HCT116 (cell line): ENCODE data around the gene TTC12. TPM values are rescaled to one million over a fixed set of nuclear protein-coding genes. Genes with fewer than 3 reads are reported as not detected.

Experiments used
- ATAC-seq: fragments of 200-7000 bp; cut with Tn5 transposase; 2 replicates; pipeline ENCODE4 v1.9.1; 2020; ENCODE audit warnings: mild to moderate bottlenecking, moderate library complexity
- BruUV-seq: library from RNA; stranded (reverse); fragments of 400-500 nt; replicated peaks from 2 replicates; lab custom pipeline; 2021; lab: Mats Ljungman, UMichigan
- CTCF ChIA-PET: fragments of 300-600 bp; sonication (Branson Sonifier 250); formaldehyde crosslinking; loops from one replicate; lab custom pipeline; 2021; ENCODE audit warnings: antibody characterized with exemption; lab: Charles Lee
- POLR2A ChIA-PET: fragments of 300-600, 350-600 bp; sonication (Branson Sonifier 250); formaldehyde crosslinking; loops from one replicate; lab custom pipeline; 2021; ENCODE audit warnings: antibody characterized with exemption; lab: Charles Lee
- RAD21 ChIA-PET, 2 experiments: fragments of 300-600 bp; sonication (Branson Sonifier 250); formaldehyde crosslinking; loops; one replicate each; lab custom pipeline; 2023; ENCODE audit warnings: low total read pairs in 2 of 2; ENCODE audit not compliant: uncharacterized antibody in 2 of 2, unreplicated experiment in 2 of 2, low non-redundant PET in 1 of 2; lab: Charles Lee
- DNase-seq: peaks from one replicate; pipeline ENCODE4 v3.0.0-alpha.2; 2010; ENCODE audit warnings: low read depth, low spot score
- H2AFZ ChIP-seq: fragments of 200-600 bp; shearing (Covaris generic), sonication (generic); 2 replicates; pipeline ENCODE4 v1.6.1; 2017; ENCODE audit warnings: low read depth, mixed run types, mixed read lengths, antibody characterized with exemption, low read length; ENCODE audit not compliant: poor library complexity, severe bottlenecking
- H3K27ac ChIP-seq: 2 replicates; pipeline ENCODE4 v1.5.1; 2012; ENCODE audit warnings: low read depth, low read length
- H3K27me3 ChIP-seq: fragments of 200-600 bp; sonication (generic); 2 replicates; pipeline ENCODE4 v1.6.1; 2016; ENCODE audit warnings: mixed run types, low read length, mixed read lengths; ENCODE audit not compliant: insufficient read depth
- H3K36me3 ChIP-seq, 2 experiments: fragments of 200-500 bp in 1 of 2; fragments of 200-600 bp in 1 of 2; sonication (Bioruptor generic) in 1 of 2; sonication (generic) in 1 of 2; 2 replicates each; pipeline versions ENCODE4 v1.5.1 to v1.6.1; 2014 to 2016; ENCODE audit warnings: low read length in 2 of 2, inconsistent platforms in 1 of 2, mixed read lengths in 1 of 2, mixed run types in 1 of 2; ENCODE audit not compliant: insufficient read depth in 2 of 2, control insufficient read depth in 1 of 2
- H3K4me1 ChIP-seq, 2 experiments: fragments of 200-600 bp in 1 of 2; sonication (generic) in 1 of 2; 2 replicates each; pipeline versions ENCODE4 v1.5.1 to v1.6.1; 2012 to 2017; ENCODE audit warnings: low read length in 2 of 2, inconsistent platforms in 1 of 2, mild to moderate bottlenecking in 1 of 2, mixed read lengths in 1 of 2, mixed run types in 1 of 2, moderate library complexity in 1 of 2; ENCODE audit not compliant: insufficient read depth in 2 of 2, control insufficient read depth in 1 of 2
- H3K4me2 ChIP-seq: fragments of 200-600 bp; sonication (generic); 2 replicates; pipeline ENCODE4 v1.6.1; 2017; ENCODE audit warnings: mixed run types, low read length, mixed read lengths
- H3K4me3 ChIP-seq, 2 experiments: fragments of 200-600 bp in 1 of 2; sonication (generic) in 1 of 2; replicated peaks in 1 of 2; 2 replicates each; pipeline ENCODE4 v1.5.1; 2011 to 2016; ENCODE audit warnings: low read length in 2 of 2, control low read depth in 1 of 2, low read depth in 1 of 2, mild to moderate bottlenecking in 1 of 2, mixed read lengths in 1 of 2, mixed run types in 1 of 2
- H3K79me2 ChIP-seq: fragments of 200-600 bp; sonication (generic); 2 replicates; pipeline ENCODE4 v1.6.1; 2017; ENCODE audit warnings: mild to moderate bottlenecking, mixed run types, low read length, moderate library complexity, mixed read lengths; ENCODE audit not compliant: insufficient read depth
- H3K9ac ChIP-seq: fragments of 200-600 bp; sonication (generic); 2 replicates; pipeline ENCODE4 v1.6.1; 2016; ENCODE audit warnings: low read length, mixed read lengths
- H3K9me2 ChIP-seq: fragments of 200-600 bp; sonication (generic), shearing (Covaris generic); 2 replicates; pipeline ENCODE4 v1.6.1; 2017; ENCODE audit warnings: mixed run types, mild to moderate bottlenecking, moderate library complexity; ENCODE audit not compliant: insufficient read depth
- H3K9me3 ChIP-seq, 2 experiments: fragments of 200-500 bp in 1 of 2; fragments of 200-600 bp in 1 of 2; sonication (Bioruptor generic) in 1 of 2; sonication (generic) in 1 of 2; 2 replicates each; pipeline ENCODE4 v1.6.1; 2014 to 2017; ENCODE audit warnings: low read length in 2 of 2, mixed read lengths in 2 of 2, inconsistent platforms in 1 of 2, low read depth in 1 of 2, mild to moderate bottlenecking in 1 of 2, mixed run types in 1 of 2, moderate library complexity in 1 of 2; ENCODE audit not compliant: control insufficient read depth in 1 of 2, insufficient read depth in 1 of 2
- H4K20me1 ChIP-seq: fragments of 200-600 bp; sonication (generic), shearing (Covaris generic); 2 replicates; pipeline ENCODE4 v1.6.1; 2017; ENCODE audit warnings: mixed run types, mild to moderate bottlenecking, moderate library complexity; ENCODE audit not compliant: insufficient read depth
- CEBPB ChIP-seq: IDR thresholded peaks from 2 replicates; pipeline ENCODE4 v1.6.1; 2012; ENCODE audit warnings: low read depth
- CTCF ChIP-seq, 3 experiments: fragments of 200-600 bp in 1 of 3; sonication (generic) in 1 of 3; IDR thresholded peaks in 2 of 3; conservative IDR thresholded peaks in 1 of 3; 2 replicates each; pipeline ENCODE4 v1.5.1; 2012 to 2017; ENCODE audit warnings: low read depth in 2 of 3, low read length in 2 of 3, antibody characterized with exemption in 1 of 3, borderline replicate concordance in 1 of 3, control low read depth in 1 of 3, mild to moderate bottlenecking in 1 of 3, mixed read lengths in 1 of 3, mixed run types in 1 of 3, moderate library complexity in 1 of 3; ENCODE audit not compliant: insufficient read depth in 1 of 3
- EGR1 ChIP-seq: IDR thresholded peaks from 2 replicates; pipeline ENCODE4 v1.6.1; 2012; ENCODE audit warnings: low read depth
- EZH2 ChIP-seq: fragments of 200-600 bp; sonication (generic); IDR thresholded peaks from 2 replicates; pipeline ENCODE4 v1.6.1; 2017; ENCODE audit warnings: antibody characterized with exemption, mixed run types
- EZH2phosphoT487 ChIP-seq: fragments of 200-600 bp; IDR thresholded peaks from 2 replicates; pipeline ENCODE4 v1.6.1; 2018; ENCODE audit warnings: antibody characterized with exemption, borderline replicate concordance
- FOSL1 ChIP-seq: IDR thresholded peaks from 2 replicates; pipeline ENCODE4 v1.6.1; 2012; ENCODE audit warnings: low read depth
- MAX ChIP-seq: IDR thresholded peaks from 2 replicates; pipeline ENCODE4 v1.6.1; 2012
- POLR2A ChIP-seq: IDR thresholded peaks from 2 replicates; pipeline ENCODE4 v1.7.0; 2011; ENCODE audit warnings: borderline replicate concordance; ENCODE audit not compliant: insufficient read depth, insufficient read length; ENCODE audit errors: extremely low read depth
- POLR2AphosphoS5 ChIP-seq: IDR thresholded peaks from 2 replicates; pipeline ENCODE4 v1.6.1; 2011; ENCODE audit warnings: mild to moderate bottlenecking, low read depth, low read length, moderate library complexity
- SIN3A ChIP-seq: IDR thresholded peaks from 2 replicates; pipeline ENCODE4 v1.6.1; 2012; ENCODE audit warnings: low read depth
- SP1 ChIP-seq: IDR thresholded peaks from 2 replicates; pipeline ENCODE4 v1.6.1; 2012; ENCODE audit warnings: low read depth
- SRF ChIP-seq: IDR thresholded peaks from 2 replicates; pipeline ENCODE4 v1.6.1; 2012; ENCODE audit warnings: low read depth
- ZFX ChIP-seq: fragments of 450-650 bp; IDR thresholded peaks from 2 replicates; pipeline ENCODE4 v1.6.1; 2017
- ZNF274 ChIP-seq: fragments of 200-500 bp; sonication (Bioruptor generic); IDR thresholded peaks from 2 replicates; pipeline ENCODE4 v1.6.1; 2014; ENCODE audit warnings: mild to moderate bottlenecking, low read depth, low read length, inconsistent platforms
- intact Hi-C: fragments of 100-400 bp; cut with micrococcal nuclease; formaldehyde crosslinking; loops from 2 replicates; pipeline ENCODE4 v1.10.0; 2022
- total RNA-seq: library from RNA; stranded (reverse); gene quantifications from one replicate; pipeline ENCODE4 v1.2.1, GENCODE V29; 2021; ENCODE audit not compliant: unreplicated experiment
- TF ChIP-seq, protein P1 (sequence below): IDR thresholded peaks from 2 replicates; pipeline ENCODE4 v1.6.1; 2011; ENCODE audit warnings: mild to moderate bottlenecking, low read length, moderate library complexity; ENCODE audit not compliant: insufficient replicate concordance; ENCODE audit errors: extremely low read depth
- TF ChIP-seq, protein P2 (sequence below): IDR thresholded peaks from 2 replicates; pipeline ENCODE4 v1.6.1; 2012; ENCODE audit warnings: low read depth

TTC12 gene
- total RNA-seq, 1 experiment from 2014 or later: 12.6 TPM

- no TSS peak for BruUV-seq
- no peak overlapping the region for H3K27ac ChIP-seq
- H3K4me1 ChIP-seq: no peaks in the 10 kb centered on the region
- H3K27me3 ChIP-seq: peaks cover 36% of the 10 kb centered on the region
- intact Hi-C loops: no loop called here
- no peak for TF ChIP-seq EGR1
- TF ChIP-seq FOSL1: no peak
- no peak for TF ChIP-seq POLR2A
- no peak for TF ChIP-seq MAX
- TF ChIP-seq CTCF (IDR thresholded peaks at IDR 0.05 in 2 of 3, conservative IDR thresholded peaks at IDR 0.05 in 1 of 3; ENCODE audit: borderline replicate concordance in 1 of 3, insufficient read depth in 1 of 3, low read depth in 2 of 3, low read length in 2 of 3): no peak
- TF ChIP-seq ZFX: no peak
- TF ChIP-seq EZH2phosphoT487: no peak
- TF ChIP-seq, protein P1, sequence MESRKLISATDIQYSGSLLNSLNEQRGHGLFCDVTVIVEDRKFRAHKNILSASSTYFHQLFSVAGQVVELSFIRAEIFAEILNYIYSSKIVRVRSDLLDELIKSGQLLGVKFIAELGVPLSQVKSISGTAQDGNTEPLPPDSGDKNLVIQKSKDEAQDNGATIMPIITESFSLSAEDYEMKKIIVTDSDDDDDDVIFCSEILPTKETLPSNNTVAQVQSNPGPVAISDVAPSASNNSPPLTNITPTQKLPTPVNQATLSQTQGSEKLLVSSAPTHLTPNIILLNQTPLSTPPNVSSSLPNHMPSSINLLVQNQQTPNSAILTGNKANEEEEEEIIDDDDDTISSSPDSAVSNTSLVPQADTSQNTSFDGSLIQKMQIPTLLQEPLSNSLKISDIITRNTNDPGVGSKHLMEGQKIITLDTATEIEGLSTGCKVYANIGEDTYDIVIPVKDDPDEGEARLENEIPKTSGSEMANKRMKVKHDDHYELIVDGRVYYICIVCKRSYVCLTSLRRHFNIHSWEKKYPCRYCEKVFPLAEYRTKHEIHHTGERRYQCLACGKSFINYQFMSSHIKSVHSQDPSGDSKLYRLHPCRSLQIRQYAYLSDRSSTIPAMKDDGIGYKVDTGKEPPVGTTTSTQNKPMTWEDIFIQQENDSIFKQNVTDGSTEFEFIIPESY: no peak
- TF ChIP-seq SIN3A: no peak
- TF ChIP-seq EZH2: no peak
- no peak for TF ChIP-seq SP1
- TF ChIP-seq, protein P2, sequence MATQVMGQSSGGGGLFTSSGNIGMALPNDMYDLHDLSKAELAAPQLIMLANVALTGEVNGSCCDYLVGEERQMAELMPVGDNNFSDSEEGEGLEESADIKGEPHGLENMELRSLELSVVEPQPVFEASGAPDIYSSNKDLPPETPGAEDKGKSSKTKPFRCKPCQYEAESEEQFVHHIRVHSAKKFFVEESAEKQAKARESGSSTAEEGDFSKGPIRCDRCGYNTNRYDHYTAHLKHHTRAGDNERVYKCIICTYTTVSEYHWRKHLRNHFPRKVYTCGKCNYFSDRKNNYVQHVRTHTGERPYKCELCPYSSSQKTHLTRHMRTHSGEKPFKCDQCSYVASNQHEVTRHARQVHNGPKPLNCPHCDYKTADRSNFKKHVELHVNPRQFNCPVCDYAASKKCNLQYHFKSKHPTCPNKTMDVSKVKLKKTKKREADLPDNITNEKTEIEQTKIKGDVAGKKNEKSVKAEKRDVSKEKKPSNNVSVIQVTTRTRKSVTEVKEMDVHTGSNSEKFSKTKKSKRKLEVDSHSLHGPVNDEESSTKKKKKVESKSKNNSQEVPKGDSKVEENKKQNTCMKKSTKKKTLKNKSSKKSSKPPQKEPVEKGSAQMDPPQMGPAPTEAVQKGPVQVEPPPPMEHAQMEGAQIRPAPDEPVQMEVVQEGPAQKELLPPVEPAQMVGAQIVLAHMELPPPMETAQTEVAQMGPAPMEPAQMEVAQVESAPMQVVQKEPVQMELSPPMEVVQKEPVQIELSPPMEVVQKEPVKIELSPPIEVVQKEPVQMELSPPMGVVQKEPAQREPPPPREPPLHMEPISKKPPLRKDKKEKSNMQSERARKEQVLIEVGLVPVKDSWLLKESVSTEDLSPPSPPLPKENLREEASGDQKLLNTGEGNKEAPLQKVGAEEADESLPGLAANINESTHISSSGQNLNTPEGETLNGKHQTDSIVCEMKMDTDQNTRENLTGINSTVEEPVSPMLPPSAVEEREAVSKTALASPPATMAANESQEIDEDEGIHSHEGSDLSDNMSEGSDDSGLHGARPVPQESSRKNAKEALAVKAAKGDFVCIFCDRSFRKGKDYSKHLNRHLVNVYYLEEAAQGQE: no peak
- TF ChIP-seq CEBPB: no peak
- TF ChIP-seq POLR2AphosphoS5: no peak
- no peak for TF ChIP-seq ZNF274
- TF ChIP-seq SRF: no peak
- no peak overlapping the region for H3K4me3 ChIP-seq
- H3K9me3 ChIP-seq: no peaks in the 10 kb centered on the region
- H3K36me3 ChIP-seq: no peaks in the 10 kb centered on the region
- DNase-seq (no peak), ATAC-seq (no peak)
- RAD21 ChIA-PET: no interaction called here
- H3K9me2 ChIP-seq: no peaks in the 10 kb centered on the region
- H3K79me2 ChIP-seq: no peaks in the 10 kb centered on the region
- H3K9ac ChIP-seq: no peak overlapping the region
- H2AFZ ChIP-seq: no peak overlapping the region
- POLR2A ChIA-PET: no interaction called here
- no peaks in the 10 kb centered on the region for H4K20me1 ChIP-seq
- CTCF ChIA-PET: no interaction called here
- H3K4me2 ChIP-seq: no peak overlapping the region
These were observed 34.8 kb upstream of the TTC12 start for GRCh38 chr11:113279591-113279990.
